Caco-2 (cell line): ENCODE data around the gene PAX7. TPM values are rescaled to one million over a fixed set of nuclear protein-coding genes. Genes with fewer than 3 reads are reported as not detected.

ENCODE experiments used
- BruUV-seq: library from RNA; stranded (reverse); fragments of 400-500 nt; replicated peaks from 2 replicates; lab custom pipeline; 2021; lab: Mats Ljungman, UMichigan
- CTCF ChIA-PET: fragments of 300-600 bp; sonication (Branson Sonifier 250); formaldehyde crosslinking; loops from one replicate; lab custom pipeline; 2022; ENCODE audit warnings: antibody characterized with exemption; lab: Charles Lee
- POLR2A ChIA-PET: fragments of 300-600 bp; sonication (Branson Sonifier 250); formaldehyde crosslinking; loops from one replicate; lab custom pipeline; 2022; ENCODE audit warnings: antibody characterized with exemption; lab: Charles Lee
- DNase-seq, 2 experiments: peaks; one replicate each; pipeline versions ENCODE4 v3.0.0 to v3.0.0-alpha.2; 2020 to 2022
- H3K27me3 ChIP-seq: replicated peaks from 2 replicates; pipeline ENCODE4 v1.6.0; 2011; ENCODE audit warnings: low read length; ENCODE audit not compliant: control insufficient read depth, insufficient read depth
- H3K36me3 ChIP-seq: 2 replicates; pipeline ENCODE4 v1.5.1; 2011; ENCODE audit warnings: low read length; ENCODE audit not compliant: control insufficient read depth, insufficient read depth
- H3K4me1 ChIP-seq: fragments of 250-450 bp; sonication (Bioruptor Pico); 2 replicates; pipeline ENCODE4 v1.5.1; 2020; ENCODE audit warnings: mild to moderate bottlenecking
- H3K4me3 ChIP-seq: 2 replicates; pipeline ENCODE4 v1.5.1; 2011; ENCODE audit warnings: low read depth, mild to moderate bottlenecking, control low read depth, low read length
- H3K9me3 ChIP-seq: fragments of 250-450 bp; sonication (Bioruptor Pico); 2 replicates; pipeline ENCODE4 v1.5.1; 2020; ENCODE audit warnings: mild to moderate bottlenecking, moderate library complexity
- H3K27ac Mint-ChIP-seq: one replicate; pipeline ENCODE4 v1.8.0; 2022; ENCODE audit warnings: mixed read lengths; ENCODE audit not compliant: unreplicated experiment
- H3K27me3 Mint-ChIP-seq: one replicate; pipeline ENCODE4 v1.8.0; 2022; ENCODE audit warnings: mixed read lengths; ENCODE audit not compliant: insufficient read depth, unreplicated experiment
- H3K36me3 Mint-ChIP-seq: one replicate; pipeline ENCODE4 v1.8.0; 2022; ENCODE audit warnings: mild to moderate bottlenecking, mixed read lengths; ENCODE audit not compliant: insufficient read depth, unreplicated experiment
- H3K4me1 Mint-ChIP-seq: one replicate; pipeline ENCODE4 v1.8.0; 2022; ENCODE audit warnings: low read depth, mixed read lengths; ENCODE audit not compliant: unreplicated experiment
- H3K4me3 Mint-ChIP-seq: one replicate; pipeline ENCODE4 v1.8.0; 2022; ENCODE audit warnings: mild to moderate bottlenecking, moderate library complexity, mixed read lengths; ENCODE audit not compliant: unreplicated experiment
- H3K9me3 Mint-ChIP-seq: one replicate; pipeline ENCODE4 v1.8.0; 2022; ENCODE audit warnings: mixed read lengths; ENCODE audit not compliant: unreplicated experiment
- intact Hi-C: fragments of 100-400 bp; cut with micrococcal nuclease; formaldehyde crosslinking; loops from one replicate; pipeline ENCODE4 v1.10.0; 2022; ENCODE audit not compliant: unreplicated experiment
- total RNA-seq: library from RNA; stranded (reverse); gene quantifications from 2 replicates; pipeline ENCODE4 v1.2.3, GENCODE V29; 2022
- TF ChIP-seq, protein P1 (sequence below), 2 experiments: fragments of 200-600 bp in 1 of 2; IDR thresholded peaks; 1 replicate in 1 of 2; 2 replicates in 1 of 2; pipeline versions ENCODE4 v1.5.1 to v1.8.0; 2011 to 2022; ENCODE audit warnings: antibody characterized with exemption in 1 of 2, control low read depth in 1 of 2, inconsistent platforms in 1 of 2, low read depth in 1 of 2, low read length in 1 of 2, mild to moderate bottlenecking in 1 of 2, moderate library complexity in 1 of 2; ENCODE audit not compliant: insufficient read depth in 1 of 2, severe bottlenecking in 1 of 2, unreplicated experiment in 1 of 2

Gene PAX7
- total RNA-seq, 1 experiment from 2014 or later: 0.18 TPM

- TF ChIP-seq, protein P1, sequence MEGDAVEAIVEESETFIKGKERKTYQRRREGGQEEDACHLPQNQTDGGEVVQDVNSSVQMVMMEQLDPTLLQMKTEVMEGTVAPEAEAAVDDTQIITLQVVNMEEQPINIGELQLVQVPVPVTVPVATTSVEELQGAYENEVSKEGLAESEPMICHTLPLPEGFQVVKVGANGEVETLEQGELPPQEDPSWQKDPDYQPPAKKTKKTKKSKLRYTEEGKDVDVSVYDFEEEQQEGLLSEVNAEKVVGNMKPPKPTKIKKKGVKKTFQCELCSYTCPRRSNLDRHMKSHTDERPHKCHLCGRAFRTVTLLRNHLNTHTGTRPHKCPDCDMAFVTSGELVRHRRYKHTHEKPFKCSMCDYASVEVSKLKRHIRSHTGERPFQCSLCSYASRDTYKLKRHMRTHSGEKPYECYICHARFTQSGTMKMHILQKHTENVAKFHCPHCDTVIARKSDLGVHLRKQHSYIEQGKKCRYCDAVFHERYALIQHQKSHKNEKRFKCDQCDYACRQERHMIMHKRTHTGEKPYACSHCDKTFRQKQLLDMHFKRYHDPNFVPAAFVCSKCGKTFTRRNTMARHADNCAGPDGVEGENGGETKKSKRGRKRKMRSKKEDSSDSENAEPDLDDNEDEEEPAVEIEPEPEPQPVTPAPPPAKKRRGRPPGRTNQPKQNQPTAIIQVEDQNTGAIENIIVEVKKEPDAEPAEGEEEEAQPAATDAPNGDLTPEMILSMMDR (IDR thresholded peaks at IDR 0.05; ENCODE audit: insufficient read depth in 1 of 2, low read depth in 1 of 2, low read length in 1 of 2, severe bottlenecking in 1 of 2, unreplicated experiment in 1 of 2): no peak
- ChIA-PET CTCF (no interaction called here), POLR2A (no interaction called here)
- Mint-ChIP-seq H3K9me3 (no peaks in the 10 kb centered on the region), H3K4me1 (no peaks in the 10 kb centered on the region), H3K27ac (no peak overlapping the region), H3K4me3 (no peak overlapping the region), H3K27me3 (peaks cover 19% of the 10 kb centered on the region), H3K36me3 (no peaks in the 10 kb centered on the region)
- intact Hi-C loops: no loop called here
- Histone ChIP-seq H3K27me3 (peaks cover 1% of the 10 kb centered on the region; the same call in 1 of the 2 replicates), H3K9me3 (no peaks in the 10 kb centered on the region), H3K4me3 (no peak overlapping the region), H3K36me3 (no peaks in the 10 kb centered on the region), H3K4me1 (no peaks in the 10 kb centered on the region)
- DNase-seq: no peak
- BruUV-seq: no TSS peak
These were observed 81.6 kb downstream of the PAX7 start for GRCh38 chr1:18712252-18712600.

DNA sequence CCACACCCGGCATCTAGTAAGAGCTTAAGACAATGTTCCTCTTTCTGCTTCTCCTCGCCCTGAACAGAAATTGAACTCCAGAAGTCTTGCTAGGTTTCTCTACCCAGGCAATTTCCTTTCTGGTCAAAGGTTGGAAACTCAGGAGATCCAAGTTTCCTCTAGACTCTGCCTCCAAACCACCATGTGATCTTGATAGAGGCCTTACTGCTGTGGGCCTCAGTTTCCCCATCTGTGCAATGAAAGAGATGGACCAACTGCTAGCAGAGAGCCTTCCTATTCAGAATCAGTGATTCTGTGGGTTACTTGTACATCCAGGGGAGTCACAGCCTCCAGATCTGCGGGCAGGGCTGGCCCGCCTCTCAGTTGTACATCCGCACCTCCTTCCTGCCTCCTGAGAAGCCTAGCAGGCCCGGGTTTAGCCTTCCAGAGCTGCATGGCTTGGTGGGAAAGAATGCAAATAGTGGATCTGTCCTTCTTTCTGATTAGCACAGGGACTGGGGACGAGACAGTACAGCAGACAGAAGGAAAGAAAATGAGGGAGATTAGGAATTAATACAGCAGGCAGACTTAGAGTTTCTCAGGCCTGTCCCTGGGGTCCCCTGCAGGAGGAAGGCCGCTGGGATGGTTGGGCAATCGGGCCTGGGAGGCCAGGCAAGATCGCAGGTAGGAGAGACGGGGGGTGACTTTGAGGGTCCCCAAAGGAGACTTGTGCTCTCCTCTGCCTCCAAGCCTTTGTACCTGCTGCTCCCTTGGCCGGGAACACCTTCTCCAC, 83.9 kb downstream of the PAX7 start:
- POLR2A ChIA-PET: no interaction called here
- Mint-ChIP-seq H3K9me3 (no peaks in the 10 kb centered on the region), H3K4me3 (no peak overlapping the region), H3K27ac (no peak overlapping the region), H3K4me1 (no peaks in the 10 kb centered on the region), H3K36me3 (no peaks in the 10 kb centered on the region), H3K27me3 (peaks cover 25% of the 10 kb centered on the region)
- no peaks in the 10 kb centered on the region for H3K36me3 ChIP-seq
- BruUV-seq: no TSS peak
- no peak for DNase-seq
- intact Hi-C loops: no loop called here
- H3K9me3 ChIP-seq: no peaks in the 10 kb centered on the region
- H3K4me3 ChIP-seq: no peak overlapping the region
- TF ChIP-seq, protein P1 (IDR thresholded peaks at IDR 0.05; ENCODE audit: insufficient read depth in 1 of 2, low read depth in 1 of 2, low read length in 1 of 2, severe bottlenecking in 1 of 2, unreplicated experiment in 1 of 2): no peak
- CTCF ChIA-PET: no interaction called here
- H3K27me3 ChIP-seq: peaks cover 1% of the 10 kb centered on the region; the same call in 1 of the 2 replicates
- H3K4me1 ChIP-seq: no peaks in the 10 kb centered on the region

DNA sequence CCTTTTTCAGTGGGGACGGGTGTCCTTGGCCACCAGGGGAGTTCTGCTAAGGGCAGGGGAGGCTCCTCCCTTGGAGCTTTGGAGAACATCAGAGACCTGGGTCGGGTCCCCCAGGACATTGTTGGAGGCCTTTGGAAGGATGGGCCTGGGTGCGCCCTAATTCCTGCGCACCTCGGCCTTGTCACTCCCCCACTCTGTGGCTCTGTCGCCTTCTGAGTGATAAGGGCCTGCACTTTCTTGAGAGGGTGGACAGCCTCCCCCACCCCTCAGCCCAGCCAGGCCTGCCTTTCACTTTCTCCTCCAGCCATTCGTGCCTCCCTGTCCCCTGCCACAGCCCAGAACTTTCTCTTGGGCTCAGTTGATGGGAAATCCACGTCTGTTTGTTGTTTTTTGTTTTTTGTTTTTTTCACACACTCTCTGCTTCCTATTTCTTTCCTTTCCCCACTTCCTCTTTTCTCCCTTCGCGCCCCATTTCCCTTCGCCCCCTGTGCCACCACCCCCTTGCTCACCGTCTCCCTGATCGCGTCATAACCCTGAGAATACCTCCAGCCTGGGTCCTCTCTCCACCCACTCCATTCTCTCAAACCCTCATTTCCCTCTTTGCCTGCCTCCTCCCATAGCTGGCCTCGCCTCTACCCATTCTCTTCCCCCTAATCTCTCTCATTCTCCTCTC, 85.6 kb downstream of the PAX7 start:
- H3K4me3 Mint-ChIP-seq: no peak overlapping the region
- no peaks in the 10 kb centered on the region for H3K27me3 ChIP-seq
- intact Hi-C loops: no loop called here

More for the DNA sequence above, 85.6 kb downstream of the PAX7 start:
- Histone ChIP-seq H3K9me3 (no peaks in the 10 kb centered on the region), H3K36me3 (no peaks in the 10 kb centered on the region), H3K4me3 (no peak overlapping the region), H3K4me1 (no peaks in the 10 kb centered on the region)
- Mint-ChIP-seq H3K4me1 (peaks cover 7% of the 10 kb centered on the region), H3K36me3 (no peaks in the 10 kb centered on the region), H3K9me3 (no peaks in the 10 kb centered on the region), H3K27me3 (peaks cover 33% of the 10 kb centered on the region), H3K27ac (no peak overlapping the region)
- TF ChIP-seq, protein P1 (IDR thresholded peaks at IDR 0.05; ENCODE audit: insufficient read depth in 1 of 2, low read depth in 1 of 2, low read length in 1 of 2, severe bottlenecking in 1 of 2, unreplicated experiment in 1 of 2): no peak
- no TSS peak for BruUV-seq
- no peak for DNase-seq
- ChIA-PET CTCF (no interaction called here), POLR2A (no interaction called here)
